GM19043 (cell line): ENCODE measurements around the gene PPFIBP1.
A peak's percentile ranks its signal among the peaks of the same experiment; 100 is the strongest.
"Not testable (repeated sequence)": the region's sequence is repeated elsewhere in the genome, so short reads cannot be mapped to it uniquely, and the experiment has no call there.

ENCODE experiments used
- ATAC-seq: cut with Tn5 transposase; IDR thresholded peaks from one replicate; pipeline ENCODE4 v1.9.1; 2021; ENCODE audit warnings: low read depth; ENCODE audit not compliant: unreplicated experiment

Gene PPFIBP1

GRCh38 chr12:27696864-27697564, 173.0 kb downstream of the PPFIBP1 start:
- ATAC-seq = no peak

DNA sequence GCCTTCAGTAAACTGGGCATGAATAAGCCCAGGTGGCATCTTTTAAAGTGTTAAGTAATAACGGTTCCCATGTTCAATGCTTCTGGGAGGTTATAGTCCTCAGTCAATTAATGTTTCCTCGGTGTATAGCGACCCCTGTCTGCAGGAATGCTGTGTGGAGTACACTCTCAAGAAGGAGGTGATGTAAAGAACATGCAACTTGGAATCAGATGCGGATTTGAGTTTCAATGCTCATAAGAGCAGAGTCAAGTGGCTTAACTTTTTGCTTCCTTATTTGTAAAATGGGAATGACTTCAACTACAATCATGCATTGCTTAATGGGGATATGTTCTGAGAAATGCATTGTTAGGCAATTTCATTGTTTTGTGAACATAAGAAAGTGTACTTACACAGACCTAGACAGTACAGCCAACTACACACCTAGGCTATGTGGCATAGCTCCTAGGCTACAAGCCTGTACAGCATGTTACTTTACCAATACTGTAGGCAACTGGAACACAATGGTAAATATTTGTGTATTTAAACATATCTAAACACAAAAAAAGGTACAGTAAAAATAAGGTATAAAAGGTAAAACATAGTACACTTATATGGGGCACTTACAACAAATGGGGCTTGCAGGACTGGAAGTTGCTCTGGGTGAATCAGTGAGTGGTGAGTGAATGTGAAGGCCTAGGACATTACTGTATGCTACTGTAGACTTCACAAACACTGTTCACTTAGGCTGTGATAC, 179.9 kb downstream of the PPFIBP1 start:
- peak; percentile 90 for ATAC-seq

DNA sequence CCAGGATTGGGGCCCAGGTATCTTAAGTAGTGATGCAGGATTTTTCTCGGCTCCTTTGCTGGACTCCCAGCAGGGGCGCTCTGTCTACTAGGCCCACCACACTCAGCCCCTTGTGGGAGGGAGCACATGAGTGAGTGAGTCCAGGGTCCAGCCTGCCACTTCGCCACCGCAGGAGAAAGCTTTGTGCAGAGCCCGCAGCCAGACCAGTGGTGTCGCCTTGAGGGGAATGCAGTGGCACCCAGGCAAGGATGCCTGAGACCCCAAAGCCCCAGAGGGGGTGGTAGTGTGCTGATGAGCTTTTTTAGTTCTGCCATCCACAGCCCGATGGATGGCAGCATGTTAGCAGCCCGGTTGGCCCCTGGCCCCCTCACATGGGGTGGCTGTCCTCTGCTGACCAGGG, 181.3 kb downstream of the PPFIBP1 start:
- no peak for ATAC-seq

DNA sequence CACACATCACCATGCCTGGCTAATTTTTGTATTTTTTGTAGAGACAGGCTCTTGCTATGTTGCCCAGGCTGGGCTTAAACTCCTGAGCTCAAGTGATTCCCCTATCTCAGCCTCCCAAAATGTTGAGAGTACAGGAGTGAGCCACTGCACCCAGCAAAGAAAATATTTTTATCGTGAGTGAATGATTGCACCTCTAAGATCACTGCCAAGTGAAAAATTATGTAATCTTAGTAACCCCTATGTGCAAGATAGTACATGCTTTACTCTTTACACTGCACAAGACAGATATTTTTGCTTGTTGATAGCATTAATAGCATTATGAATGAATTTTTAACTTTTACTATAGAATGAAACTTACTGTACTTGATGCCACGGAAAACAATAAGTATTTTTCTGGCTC, 183.2 kb downstream of the PPFIBP1 start:
- no peak for ATAC-seq

DNA sequence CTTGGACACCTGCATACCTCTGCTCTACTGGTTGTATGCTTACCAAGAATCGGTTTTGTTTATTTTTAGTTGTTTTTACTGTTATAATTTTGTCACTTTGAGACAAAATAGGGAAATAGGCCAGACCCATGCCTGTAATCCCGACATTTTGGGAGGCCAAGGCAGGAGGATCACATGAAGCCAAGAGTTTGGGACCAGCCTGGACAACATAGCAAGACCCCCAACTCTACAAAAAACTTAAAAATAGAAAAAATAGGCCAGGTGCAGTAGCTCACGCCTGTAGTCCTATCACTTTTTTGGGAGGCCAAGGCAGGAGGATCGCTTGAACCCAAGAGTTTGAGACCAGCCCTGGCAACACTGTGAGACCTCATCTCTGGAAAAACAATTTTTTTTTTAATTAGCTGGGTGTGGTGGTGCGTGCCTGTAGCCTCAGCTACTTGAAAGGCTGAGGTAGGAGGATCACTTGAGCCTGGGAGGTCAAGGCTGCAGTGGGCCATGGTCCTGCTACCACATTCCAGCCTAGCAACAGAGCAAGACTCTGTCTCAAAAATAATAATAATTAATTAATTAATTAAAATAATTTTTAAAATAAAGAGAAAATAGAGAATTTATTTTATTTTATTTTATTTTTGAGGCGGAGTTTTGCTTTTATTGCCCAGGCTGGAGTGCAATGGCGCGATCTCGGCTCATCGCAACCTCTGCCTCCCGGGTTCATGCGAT, 185.4 kb downstream of the PPFIBP1 start:
- no peak for ATAC-seq

DNA sequence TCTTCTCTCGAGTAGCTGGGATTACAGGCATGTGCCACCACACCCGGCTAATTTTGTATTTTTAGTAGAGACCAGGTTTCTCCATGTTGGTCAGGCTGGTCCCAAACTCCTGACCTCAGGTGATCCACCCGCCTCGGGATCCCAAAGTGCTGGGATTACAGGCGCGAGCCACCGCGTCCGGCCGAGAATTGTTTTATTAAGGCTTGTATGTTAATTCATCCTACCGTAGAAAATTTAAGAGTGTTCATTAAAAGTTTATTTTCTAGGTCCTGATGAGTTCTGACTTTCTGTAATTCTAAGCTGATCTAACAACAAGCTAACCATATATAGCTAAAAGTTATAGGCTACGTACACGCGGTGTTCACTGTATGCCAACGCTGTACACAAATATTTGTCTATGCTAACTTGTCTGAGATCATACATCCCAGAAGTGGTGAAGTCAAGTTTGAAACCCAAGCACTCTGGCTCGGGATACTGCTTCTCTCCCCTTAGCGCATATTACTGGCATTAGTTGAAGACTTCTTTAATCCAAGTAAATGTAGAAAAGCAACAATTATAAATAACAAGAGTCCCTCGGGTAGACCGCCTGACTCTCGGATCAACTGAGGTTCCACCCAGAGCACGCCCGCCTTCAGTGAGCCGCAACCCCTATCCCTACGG, 186.1 kb downstream of the PPFIBP1 start:
- peak; percentile 28 for ATAC-seq

GRCh38 chr12:27710592-27711316, 186.7 kb downstream of the PPFIBP1 start, which contains the start of gene MRPS35:
MRPS35 (plus strand) TSS chr12:27710832; CDS start chr12:27710844, 12 bp downstream.
- ATAC-seq = peak; percentile 95

DNA sequence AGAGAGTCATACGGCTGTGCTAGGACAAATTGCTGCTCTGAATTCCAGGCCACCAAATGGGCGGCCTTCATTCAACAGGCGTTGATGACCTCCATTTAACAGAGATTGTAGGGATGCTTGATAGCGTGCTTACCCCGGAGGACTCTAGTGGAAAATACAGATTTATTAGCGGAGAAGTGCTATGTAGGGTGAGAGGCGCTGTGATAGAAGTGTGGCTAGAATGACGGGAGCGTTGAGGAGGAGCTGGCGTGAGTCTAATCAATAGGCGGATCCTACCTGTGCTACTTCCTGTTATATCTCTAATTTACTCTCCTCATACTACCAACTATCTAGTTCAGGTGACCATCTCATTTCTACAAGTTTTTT, 187.3 kb downstream of the PPFIBP1 start:
- peak; percentile 27 for ATAC-seq

- no peak for ATAC-seq
These were observed 188.0 kb downstream of the PPFIBP1 start for GRCh38 chr12:27711967-27712366.

GRCh38 chr12:27723212-27723611, 199.2 kb downstream of the PPFIBP1 start:
- no peak for ATAC-seq

- ATAC-seq = no peak
These were observed 206.1 kb downstream of the PPFIBP1 start for GRCh38 chr12:27730097-27730588.

DNA sequence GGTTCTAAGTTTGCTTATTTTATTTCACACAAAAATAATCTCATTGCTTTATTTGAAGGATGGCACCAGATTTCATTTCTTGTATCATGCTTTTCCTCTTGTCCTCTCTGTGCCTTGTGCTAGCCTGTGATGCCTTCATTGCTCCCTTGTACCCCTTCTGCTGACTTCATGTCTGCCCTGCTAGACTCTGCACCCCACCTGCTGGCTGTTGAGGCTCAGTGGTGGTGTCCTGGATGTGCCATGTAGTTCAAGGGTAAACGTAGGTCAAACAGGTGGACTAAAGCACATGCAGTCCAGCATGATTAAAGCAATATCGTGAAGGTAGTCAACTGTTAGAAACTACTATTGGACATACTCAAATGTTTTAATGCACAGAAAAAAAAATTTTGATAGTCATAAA, 208.3 kb downstream of the PPFIBP1 start:
- no peak for ATAC-seq

- ATAC-seq = peak; percentile 53
These were observed 209.1 kb downstream of the PPFIBP1 start for GRCh38 chr12:27733052-27733656.

DNA sequence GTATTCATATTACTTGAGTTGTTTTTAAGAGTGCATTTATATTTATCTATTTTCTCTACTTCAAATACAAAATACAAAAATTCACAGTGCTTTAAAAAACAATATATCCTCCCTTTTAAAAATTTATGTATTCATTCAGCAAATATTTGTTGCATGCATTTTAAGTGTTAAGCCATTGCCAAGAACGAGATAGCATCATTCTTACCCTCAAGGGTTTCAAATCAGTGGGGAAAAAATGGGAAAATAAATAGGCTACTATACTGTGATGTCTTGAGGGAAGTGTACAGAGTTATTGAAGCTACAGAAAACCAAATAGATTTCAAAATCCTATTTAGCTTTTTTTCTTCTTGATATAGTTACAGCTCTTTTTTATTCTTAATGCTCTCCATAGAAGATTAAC, 209.8 kb downstream of the PPFIBP1 start:
- no peak for ATAC-seq

- ATAC-seq = not testable (repeated sequence)
These were observed 210.3 kb downstream of the PPFIBP1 start for GRCh38 chr12:27734321-27734720.

- no peak for ATAC-seq
These were observed 219.6 kb downstream of the PPFIBP1 start for GRCh38 chr12:27743601-27744000.
